BLaER1 treated with 17β-estradiol and CSF1 and Interleukin-3, amounts not matched to agents 10 nM and 100 nM (cell line): ENCODE measurements around the gene SYNDIG1.
A peak's percentile ranks its signal among the peaks of the same experiment; 100 is the strongest.

Source experiments
- H3K27ac ChIP-seq, 11 experiments: shearing (Covaris generic); formaldehyde crosslinking; 2 replicates each; pipeline ENCODE4 v1.8.1; 2022
- H3K27me3 ChIP-seq, 11 experiments: shearing (Covaris generic); formaldehyde crosslinking; 2 replicates each; pipeline ENCODE4 v1.8.1; 2022
- H3K36me3 ChIP-seq, 11 experiments: shearing (Covaris generic); formaldehyde crosslinking; 2 replicates each; pipeline ENCODE4 v1.8.1; 2022
- H3K4me1 ChIP-seq, 10 experiments: shearing (Covaris generic); formaldehyde crosslinking; 2 replicates each; pipeline ENCODE4 v1.8.1; 2022
- H3K4me2 ChIP-seq, 11 experiments: shearing (Covaris generic); formaldehyde crosslinking; 2 replicates each; pipeline ENCODE4 v1.8.1; 2022
- H3K4me3 ChIP-seq, 10 experiments: shearing (Covaris generic); formaldehyde crosslinking; 2 replicates each; pipeline ENCODE4 v1.8.1; 2022
- H3K9ac ChIP-seq, 11 experiments: shearing (Covaris generic); formaldehyde crosslinking; 2 replicates each; pipeline ENCODE4 v1.8.1; 2022
- H3K9me3 ChIP-seq, 11 experiments: shearing (Covaris generic); formaldehyde crosslinking; replicated peaks in 1 of 11; 2 replicates each; pipeline ENCODE4 v1.8.1; 2022
- H4K20me1 ChIP-seq, 11 experiments: shearing (Covaris generic); formaldehyde crosslinking; 2 replicates each; pipeline ENCODE4 v1.8.1; 2022
- Cebpa-rat ChIP-seq, 11 experiments: shearing (Covaris generic); IDR thresholded peaks; 2 replicates each; pipeline ENCODE4 v1.8.1; 2022

Gene SYNDIG1

GRCh38 chr20:24580006-24580405, 110.6 kb downstream of the SYNDIG1 start:
- no peak for TF ChIP-seq Cebpa-rat (IDR thresholded peaks at IDR 0.05)
- H3K9me3 ChIP-seq, result no peaks in the 10 kb centered on the region
- H3K27me3 ChIP-seq, result no peaks in the 10 kb centered on the region
- H3K4me2 ChIP-seq, result no peak overlapping the region
- H3K9ac ChIP-seq, result no peak overlapping the region
- no peaks in the 10 kb centered on the region for H4K20me1 ChIP-seq
- H3K27ac ChIP-seq, result no peak overlapping the region
- H3K4me3 ChIP-seq, result no peak overlapping the region
- H3K36me3 ChIP-seq, result no peaks in the 10 kb centered on the region
- H3K4me1 ChIP-seq, result peaks cover 0 to 32% (median 12%) of the 10 kb centered on the region in 10 experiments; a peak in 17 of 20 replicates

- no peaks in the 10 kb centered on the region for H3K36me3 ChIP-seq
- no peaks in the 10 kb centered on the region; a peak in 1 of 22 replicates for H4K20me1 ChIP-seq
These were observed 111.4 kb downstream of the SYNDIG1 start for GRCh38 chr20:24580855-24581254.

GRCh38 chr20:24581443-24582170, 112.2 kb downstream of the SYNDIG1 start:
- Histone ChIP-seq H3K27me3 (no peaks in the 10 kb centered on the region), H3K4me1 (peaks cover 0 to 48% (median 21%) of the 10 kb centered on the region in 10 experiments; a peak in 17 of 20 replicates), H3K9ac (no peak overlapping the region), H3K27ac (no peak overlapping the region), H3K9me3 (no peaks in the 10 kb centered on the region), H3K4me2 (no peak overlapping the region), H4K20me1 (no peaks in the 10 kb centered on the region; a peak in 1 of 22 replicates), H3K36me3 (no peaks in the 10 kb centered on the region), H3K4me3 (no peak overlapping the region)
- no peak for TF ChIP-seq Cebpa-rat (IDR thresholded peaks at IDR 0.05)

More at GRCh38 chr20:24580855-24581254, 111.4 kb downstream of the SYNDIG1 start:
- Histone ChIP-seq H3K4me3 (no peak overlapping the region), H3K9me3 (no peaks in the 10 kb centered on the region), H3K27ac (no peak overlapping the region), H3K27me3 (no peaks in the 10 kb centered on the region), H3K4me2 (no peak overlapping the region), H3K9ac (no peak overlapping the region), H3K4me1 (peaks cover 0 to 40% (median 18%) of the 10 kb centered on the region in 10 experiments; a peak in 17 of 20 replicates)
- TF ChIP-seq Cebpa-rat (IDR thresholded peaks at IDR 0.05), result no peak

- peaks cover 0 to 52% (median 27%) of the 10 kb centered on the region in 10 experiments; a peak in 17 of 20 replicates for H3K4me1 ChIP-seq
- TF ChIP-seq Cebpa-rat (IDR thresholded peaks at IDR 0.05), result no peak
- H3K27ac ChIP-seq, result no peak overlapping the region
These were observed 113.1 kb downstream of the SYNDIG1 start for GRCh38 chr20:24582373-24583168.

GRCh38 chr20:24583169-24583792, 113.9 kb downstream of the SYNDIG1 start:
- Histone ChIP-seq H4K20me1 (peaks cover 0 to 7% (median 0%) of the 10 kb centered on the region in 11 experiments; a peak in 1 of 22 replicates), H3K9me3 (no peaks in the 10 kb centered on the region), H3K9ac (no peak overlapping the region), H3K4me2 (peak overlapping the region in 3 of 11 experiments; percentile 66 to 88 (median 85); a peak in 4 of 22 replicates), H3K27ac (no peak overlapping the region), H3K27me3 (no peaks in the 10 kb centered on the region), H3K4me3 (no peak overlapping the region), H3K36me3 (no peaks in the 10 kb centered on the region), H3K4me1 (peaks cover 0 to 60% (median 34%) of the 10 kb centered on the region in 10 experiments; a peak in 17 of 20 replicates)
- TF ChIP-seq Cebpa-rat (IDR thresholded peaks at IDR 0.05), result no peak

More at GRCh38 chr20:24582373-24583168, 113.1 kb downstream of the SYNDIG1 start:
- Histone ChIP-seq H3K4me2 (peak overlapping the region in 1 of 11 experiments; percentile 7; a peak in 1 of 22 replicates), H3K27me3 (no peaks in the 10 kb centered on the region), H4K20me1 (peaks cover 0 to 6% (median 0%) of the 10 kb centered on the region in 11 experiments; a peak in 1 of 22 replicates), H3K9ac (no peak overlapping the region), H3K4me3 (no peak overlapping the region), H3K9me3 (no peaks in the 10 kb centered on the region), H3K36me3 (no peaks in the 10 kb centered on the region)

GRCh38 chr20:24584078-24584477, 114.6 kb downstream of the SYNDIG1 start:
- no peaks in the 10 kb centered on the region for H3K36me3 ChIP-seq
- no peaks in the 10 kb centered on the region for H3K27me3 ChIP-seq
- H3K4me3 ChIP-seq, result no peak overlapping the region
- H3K9me3 ChIP-seq, result no peaks in the 10 kb centered on the region
- no peak for TF ChIP-seq Cebpa-rat (IDR thresholded peaks at IDR 0.05)
- no peak overlapping the region for H3K27ac ChIP-seq
- H4K20me1 ChIP-seq, result peaks cover 0 to 7% (median 0%) of the 10 kb centered on the region in 11 experiments; a peak in 1 of 22 replicates
- peak overlapping the region in 9 of 11 experiments; percentile 33 to 89 (median 71); a peak in 16 of 22 replicates for H3K4me2 ChIP-seq
- no peak overlapping the region for H3K9ac ChIP-seq
- H3K4me1 ChIP-seq, result peaks cover 0 to 67% (median 41%) of the 10 kb centered on the region in 10 experiments; a peak in 17 of 20 replicates

GRCh38 chr20:24584538-24585356, 115.3 kb downstream of the SYNDIG1 start:
- peaks cover 0 to 74% (median 48%) of the 10 kb centered on the region in 10 experiments; a peak in 17 of 20 replicates for H3K4me1 ChIP-seq
- H3K4me3 ChIP-seq, result no peak overlapping the region
- H3K9ac ChIP-seq, result no peak overlapping the region
- H3K36me3 ChIP-seq, result no peaks in the 10 kb centered on the region
- no peaks in the 10 kb centered on the region for H3K9me3 ChIP-seq
- H3K27me3 ChIP-seq, result no peaks in the 10 kb centered on the region
- no peak overlapping the region for H3K27ac ChIP-seq
- TF ChIP-seq Cebpa-rat (IDR thresholded peaks at IDR 0.05), result no peak
- H4K20me1 ChIP-seq, result peaks cover 0 to 7% (median 0%) of the 10 kb centered on the region in 11 experiments; a peak in 1 of 22 replicates
- peak overlapping the region in 9 of 11 experiments; percentile 33 to 89 (median 71); a peak in 18 of 22 replicates for H3K4me2 ChIP-seq
